CD14-positive monocyte (primary cell): Measurements from ENCODE around the gene MERTK. TPM values are rescaled to one million over a fixed set of nuclear protein-coding genes. Genes with fewer than 3 reads are reported as not detected.

Experiments
- DNase-seq, 3 donors: peaks; one replicate each; pipeline ENCODE4 v3.0.0-alpha.2; 2011 to 2022
- H2AFZ ChIP-seq: 2 replicates; pipeline ENCODE4 v1.6.0; 2012; ENCODE audit warnings: mild to moderate bottlenecking, low read depth, low read length, inconsistent platforms; ENCODE audit not compliant: insufficient read depth, poor library complexity, severe bottlenecking
- H3K27ac ChIP-seq, 2 donors: 1 replicate in 1 of 2; 2 replicates in 1 of 2; pipeline ENCODE4 v1.5.1; 2012 to 2013; ENCODE audit warnings: low read length in 2 of 2, control low read depth in 1 of 2, inconsistent platforms in 1 of 2, low read depth in 1 of 2, mild to moderate bottlenecking in 1 of 2
- H3K27me3 ChIP-seq, 2 donors: one replicate each; pipeline versions ENCODE4 v1.6.0 to v1.6.1; 2011 to 2013; ENCODE audit warnings: low read length in 2 of 2; ENCODE audit not compliant: control insufficient read depth in 2 of 2, insufficient read depth in 2 of 2
- H3K36me3 ChIP-seq, 2 donors: replicated peaks in 1 of 2; 1 replicate in 1 of 2; 2 replicates in 1 of 2; pipeline versions ENCODE4 v1.5.1 to v1.6.1; 2012 to 2013; ENCODE audit warnings: low read length in 2 of 2, control low read depth in 1 of 2, inconsistent platforms in 1 of 2, mild to moderate bottlenecking in 1 of 2; ENCODE audit not compliant: insufficient read depth in 2 of 2, control insufficient read depth in 1 of 2
- H3K4me1 ChIP-seq, 2 donors: 1 replicate in 1 of 2; 2 replicates in 1 of 2; pipeline versions ENCODE4 v1.5.1 to v1.6.1; 2012 to 2013; ENCODE audit warnings: low read length in 2 of 2, control low read depth in 1 of 2, inconsistent platforms in 1 of 2, mild to moderate bottlenecking in 1 of 2, moderate library complexity in 1 of 2; ENCODE audit not compliant: insufficient read depth in 2 of 2, control insufficient read depth in 1 of 2
- H3K4me2 ChIP-seq: replicated peaks from 2 replicates; pipeline ENCODE3; 2012; ENCODE audit warnings: low read length, moderate library complexity, mild to moderate bottlenecking; ENCODE audit not compliant: poor library complexity, severe bottlenecking; ENCODE audit errors: extremely low read depth
- H3K4me3 ChIP-seq, 3 experiments: fragments of 200-600 bp in 1 of 3; sonication (generic) in 1 of 3; replicated peaks in 1 of 3; 1 replicate in 2 of 3; 2 replicates in 1 of 3; pipeline ENCODE4 v1.5.1; 2011 to 2013; ENCODE audit warnings: low read length in 3 of 3, mild to moderate bottlenecking in 3 of 3, control low read depth in 2 of 3, low read depth in 2 of 3, inconsistent platforms in 1 of 3, moderate library complexity in 1 of 3
- H3K79me2 ChIP-seq: 2 replicates; pipeline ENCODE4 v1.6.0; 2012; ENCODE audit warnings: mild to moderate bottlenecking, control low read depth, inconsistent platforms, low read length, moderate library complexity; ENCODE audit not compliant: insufficient read depth
- H3K9ac ChIP-seq: 2 replicates; pipeline ENCODE4 v1.6.0; 2017; ENCODE audit warnings: low read length, mild to moderate bottlenecking; ENCODE audit not compliant: insufficient read depth, poor library complexity, severe bottlenecking
- H3K9me3 ChIP-seq, 2 donors: replicated peaks in 1 of 2; 1 replicate in 1 of 2; 2 replicates in 1 of 2; pipeline versions ENCODE4 v1.5.1 to v1.6.1; 2012 to 2013; ENCODE audit warnings: low read length in 2 of 2, control low read depth in 1 of 2; ENCODE audit not compliant: control insufficient read depth in 1 of 2, insufficient read depth in 1 of 2
- H4K20me1 ChIP-seq: 2 replicates; pipeline ENCODE4 v1.6.0; 2012; ENCODE audit warnings: mild to moderate bottlenecking, low read length, control low read depth, moderate library complexity; ENCODE audit not compliant: insufficient read depth
- H3K27ac Mint-ChIP-seq, 7 donors: one replicate each; pipeline ENCODE4 v1.8.0; 2020; ENCODE audit warnings: mild to moderate bottlenecking in 7 of 7, mixed read lengths in 7 of 7, moderate library complexity in 6 of 7, inconsistent platforms in 2 of 7
- H3K27me3 Mint-ChIP-seq, 3 donors: one replicate each; pipeline ENCODE4 v1.8.0; 2021 to 2022; ENCODE audit warnings: low read depth in 3 of 3, mild to moderate bottlenecking in 3 of 3, mixed read lengths in 3 of 3, moderate library complexity in 3 of 3, inconsistent platforms in 1 of 3
- H3K36me3 Mint-ChIP-seq, 2 donors: one replicate each; pipeline ENCODE4 v1.8.0; 2020; ENCODE audit warnings: mixed read lengths in 2 of 2, inconsistent platforms in 1 of 2, mild to moderate bottlenecking in 1 of 2
- H3K4me1 Mint-ChIP-seq: one replicate; pipeline ENCODE4 v1.8.0; 2020; ENCODE audit warnings: mild to moderate bottlenecking, mixed read lengths
- H3K4me3 Mint-ChIP-seq, 2 donors: one replicate each; pipeline ENCODE4 v1.8.0; 2020; ENCODE audit warnings: mild to moderate bottlenecking in 2 of 2, mixed read lengths in 2 of 2, moderate library complexity in 1 of 2
- H3K9me3 Mint-ChIP-seq, 7 donors: one replicate each; pipeline ENCODE4 v1.8.0; 2020 to 2022; ENCODE audit warnings: mixed read lengths in 7 of 7, mild to moderate bottlenecking in 6 of 7, moderate library complexity in 6 of 7, inconsistent platforms in 2 of 7
- WGBS: methylation state at CpG from one replicate; pipeline ENCODE4 v1.1.5; 2013; ENCODE audit warnings: missing lambda C conversion rate; ENCODE audit not compliant: insufficient coverage; 5-methylcytosine and 5-hydroxymethylcytosine counted together
- intact Hi-C, 2 donors: fragments of 100-400 bp; cut with micrococcal nuclease; formaldehyde crosslinking; loops; one replicate each; pipeline versions ENCODE4 v1.15.0 to v1.15.1; 2023
- polyA plus RNA-seq, 3 donors: library from polyadenylated mRNA; depleted of rRNA in 1 of 3; unstranded in 2 of 3; stranded (reverse) in 1 of 3; fragments of 300-500 nt in 2 of 3; fragments of >200 nt in 1 of 3; fragmentation: Illumina TruSeq in 2 of 3; gene quantifications; 1 replicate in 2 of 3; 2 replicates in 1 of 3; pipeline ENCODE4 v1.2.3, GENCODE V29; 2012 to 2021
- TF ChIP-seq, protein P1 (sequence below): fragments of 200-600 bp; IDR thresholded peaks from one replicate; pipeline ENCODE4 v1.8.0; 2022; ENCODE audit warnings: antibody characterized with exemption, mild to moderate bottlenecking

MERTK gene
- polyA plus RNA-seq, 3 donors: 4.1 to 17.0 (median 4.2) TPM

DNA sequence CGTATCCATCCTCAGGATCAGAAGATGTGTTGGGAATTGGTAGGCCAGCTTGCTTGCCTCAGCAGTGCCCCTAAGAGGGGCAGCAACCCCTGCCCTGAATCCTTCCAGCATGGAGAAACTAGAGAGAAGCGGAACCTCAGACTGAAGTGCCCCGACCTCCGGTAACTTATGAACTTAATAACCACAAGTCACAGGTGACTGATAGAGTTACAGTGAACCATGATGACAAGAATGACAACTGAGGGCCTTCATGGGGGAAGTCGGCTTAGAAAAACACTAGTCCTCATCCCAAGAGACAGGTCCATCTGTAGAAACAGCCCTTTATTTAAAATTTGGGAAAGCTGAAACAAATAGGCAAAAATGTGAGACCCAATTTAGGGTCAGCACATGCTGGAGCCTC lies 114.1 kb downstream of the MERTK start:
- Mint-ChIP-seq H3K4me1 (peaks cover 40% of the 10 kb centered on the region), H3K27ac (peak overlapping the region in 1 of 7 donors; percentile 10), H3K27me3 (peaks cover 0 to 1% (median 0%) of the 10 kb centered on the region in 3 donors), H3K36me3 (peaks cover 15 to 20% of the 10 kb centered on the region in 2 donors), H3K4me3 (no peak overlapping the region), H3K9me3 (peaks cover 0 to 8% (median 3%) of the 10 kb centered on the region in 7 donors)
- WGBS: no CpG with 5 or more reads among the region's 5 CpGs
- TF ChIP-seq, protein P1, sequence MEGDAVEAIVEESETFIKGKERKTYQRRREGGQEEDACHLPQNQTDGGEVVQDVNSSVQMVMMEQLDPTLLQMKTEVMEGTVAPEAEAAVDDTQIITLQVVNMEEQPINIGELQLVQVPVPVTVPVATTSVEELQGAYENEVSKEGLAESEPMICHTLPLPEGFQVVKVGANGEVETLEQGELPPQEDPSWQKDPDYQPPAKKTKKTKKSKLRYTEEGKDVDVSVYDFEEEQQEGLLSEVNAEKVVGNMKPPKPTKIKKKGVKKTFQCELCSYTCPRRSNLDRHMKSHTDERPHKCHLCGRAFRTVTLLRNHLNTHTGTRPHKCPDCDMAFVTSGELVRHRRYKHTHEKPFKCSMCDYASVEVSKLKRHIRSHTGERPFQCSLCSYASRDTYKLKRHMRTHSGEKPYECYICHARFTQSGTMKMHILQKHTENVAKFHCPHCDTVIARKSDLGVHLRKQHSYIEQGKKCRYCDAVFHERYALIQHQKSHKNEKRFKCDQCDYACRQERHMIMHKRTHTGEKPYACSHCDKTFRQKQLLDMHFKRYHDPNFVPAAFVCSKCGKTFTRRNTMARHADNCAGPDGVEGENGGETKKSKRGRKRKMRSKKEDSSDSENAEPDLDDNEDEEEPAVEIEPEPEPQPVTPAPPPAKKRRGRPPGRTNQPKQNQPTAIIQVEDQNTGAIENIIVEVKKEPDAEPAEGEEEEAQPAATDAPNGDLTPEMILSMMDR: no peak
- H3K27me3 ChIP-seq: no peaks in the 10 kb centered on the region
- H3K9ac ChIP-seq: no peak overlapping the region
- no peak overlapping the region for H2AFZ ChIP-seq
- H3K9me3 ChIP-seq: no peaks in the 10 kb centered on the region
- intact Hi-C loops: no loop called here
- no peaks in the 10 kb centered on the region for H4K20me1 ChIP-seq
- H3K4me3 ChIP-seq: no peak overlapping the region
- H3K27ac ChIP-seq: no peak overlapping the region
- H3K79me2 ChIP-seq: no peaks in the 10 kb centered on the region
- peaks cover 32 to 46% of the 10 kb centered on the region in 2 donors for H3K4me1 ChIP-seq
- H3K4me2 ChIP-seq: no peak overlapping the region
- no peak for DNase-seq
- peaks cover 0 to 7% of the 10 kb centered on the region in 2 donors for H3K36me3 ChIP-seq

DNA sequence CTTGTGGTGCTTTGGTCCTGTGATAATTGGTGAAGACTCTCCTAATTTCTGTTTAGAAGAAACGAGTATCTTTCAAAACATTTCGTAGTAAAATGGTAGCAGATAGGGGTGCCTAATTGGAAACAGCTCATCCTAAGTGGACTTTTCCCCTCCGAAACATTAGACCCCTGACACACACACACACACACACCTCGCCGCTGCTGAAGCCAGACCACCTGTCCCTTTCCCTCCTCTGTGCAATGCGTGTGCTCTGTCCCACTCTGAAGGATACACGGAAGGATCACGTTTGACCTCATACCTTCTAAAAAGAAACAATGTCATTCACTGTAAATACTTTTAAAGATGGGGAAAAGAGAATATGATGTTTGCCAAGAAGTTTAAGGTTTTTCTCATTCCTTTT lies 120.4 kb downstream of the MERTK start:
- Histone ChIP-seq H3K4me3 (no peak overlapping the region), H2AFZ (no peak overlapping the region), H3K9ac (no peak overlapping the region), H4K20me1 (no peaks in the 10 kb centered on the region), H3K79me2 (no peaks in the 10 kb centered on the region), H3K9me3 (no peaks in the 10 kb centered on the region), H3K36me3 (no peaks in the 10 kb centered on the region), H3K4me2 (no peak overlapping the region), H3K27me3 (no peaks in the 10 kb centered on the region), H3K27ac (no peak overlapping the region), H3K4me1 (no peaks in the 10 kb centered on the region)
- Mint-ChIP-seq H3K27ac (no peak overlapping the region), H3K4me3 (no peak overlapping the region), H3K9me3 (peaks cover 0 to 9% (median 3%) of the 10 kb centered on the region in 7 donors), H3K36me3 (peaks cover 2 to 12% of the 10 kb centered on the region in 2 donors), H3K4me1 (peaks cover 9% of the 10 kb centered on the region), H3K27me3 (peaks cover 0 to 1% (median 0%) of the 10 kb centered on the region in 3 donors)
- TF ChIP-seq, protein P1: no peak
- DNase-seq: no peak
- WGBS: 100% methylated on average over 2 of the region's 8 CpGs
- intact Hi-C loops: no loop called here
